ENCODE measurements around the gene ATP1A3.
"Not testable (repeated sequence)": the region's sequence is repeated elsewhere in the genome, so short reads cannot be mapped to it uniquely, and the experiment has no call there.

The ATP1A3 gene

GRCh38 chr19:42023121-42023942 lies 29.3 kb upstream of the ATP1A3 start:
- peak; percentile 52 for TF ChIP-seq CTCF (IDR thresholded peaks at IDR 0.05; ENCODE audit: low read depth, low read length)

GRCh38 chr19:42022616-42023015 lies 28.6 kb upstream of the ATP1A3 start:
- no peak for TF ChIP-seq CTCF (IDR thresholded peaks at IDR 0.05; ENCODE audit: low read depth, low read length)
- no peak overlapping the region for H3K4me3 ChIP-seq (ENCODE audit: low read depth, low read length)

More at GRCh38 chr19:42023121-42023942, 29.3 kb upstream of the ATP1A3 start:
- no peak overlapping the region for H3K4me3 ChIP-seq (ENCODE audit: low read depth, low read length)

- no peak overlapping the region for H3K4me3 ChIP-seq (ENCODE audit: low read depth, low read length)
- TF ChIP-seq CTCF (IDR thresholded peaks at IDR 0.05; ENCODE audit: low read depth, low read length) = no peak
These were observed 27.2 kb upstream of the ATP1A3 start for GRCh38 chr19:42021185-42021584.

GRCh38 chr19:42018503-42019193 lies 24.6 kb upstream of the ATP1A3 start:
- no peak overlapping the region for H3K4me3 ChIP-seq (ENCODE audit: low read depth, low read length)
- TF ChIP-seq CTCF (IDR thresholded peaks at IDR 0.05; ENCODE audit: low read depth, low read length) = no peak

GRCh38 chr19:42017040-42017439 lies 23.0 kb upstream of the ATP1A3 start:
- no peak for TF ChIP-seq CTCF (IDR thresholded peaks at IDR 0.05; ENCODE audit: low read depth, low read length)
- H3K4me3 ChIP-seq (ENCODE audit: low read depth, low read length) = no peak overlapping the region

- H3K4me3 ChIP-seq (ENCODE audit: low read depth, low read length) = not testable (repeated sequence)
These were observed 18.7 kb upstream of the ATP1A3 start for GRCh38 chr19:42012747-42013146.

- TF ChIP-seq CTCF (IDR thresholded peaks at IDR 0.05; ENCODE audit: low read depth, low read length) = no peak
- H3K4me3 ChIP-seq (ENCODE audit: low read depth, low read length) = no peak overlapping the region
These were observed 16.5 kb upstream of the ATP1A3 start for GRCh38 chr19:42010245-42011126.
